ENCODE measurements around the gene PTPRB. TPM values are rescaled to one million over a fixed set of nuclear protein-coding genes. Genes with fewer than 3 reads are reported as not detected.

Gene PTPRB
- polyA plus RNA-seq, 3 donors: not detected

DNA sequence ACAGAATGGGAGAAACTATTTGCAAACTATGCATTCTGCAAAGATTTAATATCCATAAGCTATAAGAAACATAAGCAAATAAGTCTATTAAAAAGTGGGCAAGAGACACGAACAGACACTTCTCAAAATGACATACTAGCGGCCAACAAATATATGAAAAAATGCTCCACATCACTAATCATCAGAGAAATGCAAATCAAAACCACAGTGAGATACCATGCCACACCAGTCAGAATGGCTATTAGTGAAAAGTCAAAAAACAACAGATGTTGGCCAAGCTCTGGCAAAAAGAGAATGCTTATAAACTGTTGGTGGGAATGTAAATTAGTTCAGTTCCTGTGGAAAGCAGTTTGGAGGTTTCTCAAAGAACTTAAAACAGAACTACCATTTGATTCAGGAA, 149.8 kb downstream of the PTPRB start:
- no peaks in the 10 kb centered on the region for H3K4me1 Mint-ChIP-seq
- peaks cover 4 to 15% (median 9%) of the 10 kb centered on the region in 7 donors for H3K9me3 Mint-ChIP-seq
- no peaks in the 10 kb centered on the region for H3K36me3 Mint-ChIP-seq
- no peaks in the 10 kb centered on the region for H4K20me1 ChIP-seq (ENCODE audit: insufficient read depth, low read length)
- no peaks in the 10 kb centered on the region for H3K9me3 ChIP-seq (replicated peaks in 1 of 2; ENCODE audit: control insufficient read depth in 1 of 2, insufficient read depth in 1 of 2, low read length in 2 of 2)
- H3K4me2 ChIP-seq (replicated peaks; ENCODE audit: extremely low read depth, low read length, poor library complexity, severe bottlenecking): no peak overlapping the region
- no peaks in the 10 kb centered on the region for H3K4me1 ChIP-seq (ENCODE audit: control insufficient read depth in 1 of 2, insufficient read depth in 2 of 2, low read length in 2 of 2)
- H3K36me3 ChIP-seq (replicated peaks in 1 of 2; ENCODE audit: control insufficient read depth in 1 of 2, insufficient read depth in 2 of 2, low read length in 2 of 2): no peaks in the 10 kb centered on the region
- intact Hi-C loops (cut with micrococcal nuclease): no loop called here
- no peak overlapping the region for H3K27ac Mint-ChIP-seq
- no peaks in the 10 kb centered on the region for H3K79me2 ChIP-seq (ENCODE audit: insufficient read depth, low read length)
- H3K9ac ChIP-seq (ENCODE audit: insufficient read depth, low read length, poor library complexity, severe bottlenecking): no peak overlapping the region
- H3K4me3 Mint-ChIP-seq: no peak overlapping the region
- WGBS (ENCODE audit: insufficient coverage): no CpG with 5 or more reads among the region's 2 CpGs
- DNase-seq: no peak
- TF ChIP-seq, protein P1, sequence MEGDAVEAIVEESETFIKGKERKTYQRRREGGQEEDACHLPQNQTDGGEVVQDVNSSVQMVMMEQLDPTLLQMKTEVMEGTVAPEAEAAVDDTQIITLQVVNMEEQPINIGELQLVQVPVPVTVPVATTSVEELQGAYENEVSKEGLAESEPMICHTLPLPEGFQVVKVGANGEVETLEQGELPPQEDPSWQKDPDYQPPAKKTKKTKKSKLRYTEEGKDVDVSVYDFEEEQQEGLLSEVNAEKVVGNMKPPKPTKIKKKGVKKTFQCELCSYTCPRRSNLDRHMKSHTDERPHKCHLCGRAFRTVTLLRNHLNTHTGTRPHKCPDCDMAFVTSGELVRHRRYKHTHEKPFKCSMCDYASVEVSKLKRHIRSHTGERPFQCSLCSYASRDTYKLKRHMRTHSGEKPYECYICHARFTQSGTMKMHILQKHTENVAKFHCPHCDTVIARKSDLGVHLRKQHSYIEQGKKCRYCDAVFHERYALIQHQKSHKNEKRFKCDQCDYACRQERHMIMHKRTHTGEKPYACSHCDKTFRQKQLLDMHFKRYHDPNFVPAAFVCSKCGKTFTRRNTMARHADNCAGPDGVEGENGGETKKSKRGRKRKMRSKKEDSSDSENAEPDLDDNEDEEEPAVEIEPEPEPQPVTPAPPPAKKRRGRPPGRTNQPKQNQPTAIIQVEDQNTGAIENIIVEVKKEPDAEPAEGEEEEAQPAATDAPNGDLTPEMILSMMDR (IDR thresholded peaks at IDR 0.05): no peak
- no peaks in the 10 kb centered on the region for H3K27me3 Mint-ChIP-seq (ENCODE audit: low read depth in 3 of 3)
- no peak overlapping the region for H3K27ac ChIP-seq (ENCODE audit: low read depth in 1 of 2, low read length in 2 of 2)
- no peak overlapping the region for H3K4me3 ChIP-seq (replicated peaks in 1 of 3; ENCODE audit: low read depth in 2 of 3, low read length in 3 of 3)
- no peaks in the 10 kb centered on the region for H3K27me3 ChIP-seq (ENCODE audit: control insufficient read depth in 2 of 2, insufficient read depth in 2 of 2, low read length in 2 of 2)
- no peak overlapping the region for H2AFZ ChIP-seq (ENCODE audit: insufficient read depth, low read depth, low read length, poor library complexity, severe bottlenecking)

DNA sequence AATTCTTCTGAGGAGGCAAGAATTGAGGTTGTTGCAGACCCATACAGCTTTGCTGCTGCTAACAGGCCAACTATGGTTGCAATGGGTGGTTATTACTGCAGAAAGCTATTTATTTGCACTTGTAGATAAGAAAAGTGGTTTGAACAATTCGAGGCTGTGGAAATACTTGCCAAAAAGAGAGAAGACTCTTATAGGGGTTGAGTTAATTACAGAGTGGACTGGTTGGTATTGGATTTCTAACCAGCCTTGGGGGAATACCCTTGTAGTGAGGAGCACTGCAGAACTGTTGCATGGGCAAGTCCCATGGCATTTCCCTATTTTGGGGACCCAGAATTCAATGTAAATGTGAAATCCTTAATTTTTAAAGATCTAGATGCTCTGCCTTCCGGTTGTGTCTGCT, 150.6 kb downstream of the PTPRB start:
- intact Hi-C loops (cut with micrococcal nuclease): no loop called here
- H3K9me3 ChIP-seq (replicated peaks in 1 of 2; ENCODE audit: control insufficient read depth in 1 of 2, insufficient read depth in 1 of 2, low read length in 2 of 2): no peaks in the 10 kb centered on the region
- Mint-ChIP-seq H3K36me3 (no peaks in the 10 kb centered on the region), H3K27ac (no peak overlapping the region), H3K27me3 (ENCODE audit: low read depth in 3 of 3) (peaks cover 0 to 3% (median 0%) of the 10 kb centered on the region in 3 donors), H3K4me3 (no peak overlapping the region), H3K4me1 (no peaks in the 10 kb centered on the region), H3K9me3 (peaks cover 3 to 13% (median 7%) of the 10 kb centered on the region in 7 donors)
- H3K36me3 ChIP-seq (replicated peaks in 1 of 2; ENCODE audit: control insufficient read depth in 1 of 2, insufficient read depth in 2 of 2, low read length in 2 of 2): no peaks in the 10 kb centered on the region
- H2AFZ ChIP-seq (ENCODE audit: insufficient read depth, low read depth, low read length, poor library complexity, severe bottlenecking): no peak overlapping the region
- TF ChIP-seq, protein P1 (IDR thresholded peaks at IDR 0.05): no peak
- H3K4me3 ChIP-seq (replicated peaks in 1 of 3; ENCODE audit: low read depth in 2 of 3, low read length in 3 of 3): no peak overlapping the region
- no peak overlapping the region for H3K27ac ChIP-seq (ENCODE audit: low read depth in 1 of 2, low read length in 2 of 2)
- 60% methylated on average over 1 of the region's 2 CpGs for WGBS (ENCODE audit: insufficient coverage)
- H3K4me1 ChIP-seq (ENCODE audit: control insufficient read depth in 1 of 2, insufficient read depth in 2 of 2, low read length in 2 of 2): no peaks in the 10 kb centered on the region
- H4K20me1 ChIP-seq (ENCODE audit: insufficient read depth, low read length): no peaks in the 10 kb centered on the region
- H3K79me2 ChIP-seq (ENCODE audit: insufficient read depth, low read length): no peaks in the 10 kb centered on the region
- no peak overlapping the region for H3K4me2 ChIP-seq (replicated peaks; ENCODE audit: extremely low read depth, low read length, poor library complexity, severe bottlenecking)
- no peak for DNase-seq
- no peaks in the 10 kb centered on the region for H3K27me3 ChIP-seq (ENCODE audit: control insufficient read depth in 2 of 2, insufficient read depth in 2 of 2, low read length in 2 of 2)
- H3K9ac ChIP-seq (ENCODE audit: insufficient read depth, low read length, poor library complexity, severe bottlenecking): no peak overlapping the region
